Hippocampal formation (tissue), 2 donors: ENCODE results near the gene HAUS2.

Experiments
- DNase-seq, 2 donors: peaks; one replicate each; lab custom pipeline; 2025; lab: John Stamatoyannopoulos, UW

HAUS2 gene

DNA sequence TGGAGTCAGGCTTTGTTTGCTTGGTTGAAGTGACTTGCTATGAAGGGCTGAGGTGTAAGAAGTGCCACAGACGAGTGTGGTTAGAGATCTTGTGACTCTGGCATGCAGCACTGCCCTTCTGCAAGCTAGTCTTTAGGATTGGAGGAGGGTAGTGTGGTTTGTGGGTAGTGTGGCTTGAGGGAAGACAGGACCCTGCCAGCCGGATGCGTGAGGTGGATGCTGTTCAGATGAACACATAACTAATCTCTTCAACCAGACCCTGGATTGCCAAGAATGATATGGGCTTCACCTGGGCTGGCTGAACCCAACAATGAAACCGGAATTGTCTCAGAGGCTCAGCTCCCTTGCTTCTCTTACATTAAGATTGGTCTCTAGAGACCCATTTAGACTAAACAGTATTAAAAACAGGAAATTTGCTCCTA is 59.5 kb downstream of the HAUS2 start:
- DNase-seq = no peak

DNA sequence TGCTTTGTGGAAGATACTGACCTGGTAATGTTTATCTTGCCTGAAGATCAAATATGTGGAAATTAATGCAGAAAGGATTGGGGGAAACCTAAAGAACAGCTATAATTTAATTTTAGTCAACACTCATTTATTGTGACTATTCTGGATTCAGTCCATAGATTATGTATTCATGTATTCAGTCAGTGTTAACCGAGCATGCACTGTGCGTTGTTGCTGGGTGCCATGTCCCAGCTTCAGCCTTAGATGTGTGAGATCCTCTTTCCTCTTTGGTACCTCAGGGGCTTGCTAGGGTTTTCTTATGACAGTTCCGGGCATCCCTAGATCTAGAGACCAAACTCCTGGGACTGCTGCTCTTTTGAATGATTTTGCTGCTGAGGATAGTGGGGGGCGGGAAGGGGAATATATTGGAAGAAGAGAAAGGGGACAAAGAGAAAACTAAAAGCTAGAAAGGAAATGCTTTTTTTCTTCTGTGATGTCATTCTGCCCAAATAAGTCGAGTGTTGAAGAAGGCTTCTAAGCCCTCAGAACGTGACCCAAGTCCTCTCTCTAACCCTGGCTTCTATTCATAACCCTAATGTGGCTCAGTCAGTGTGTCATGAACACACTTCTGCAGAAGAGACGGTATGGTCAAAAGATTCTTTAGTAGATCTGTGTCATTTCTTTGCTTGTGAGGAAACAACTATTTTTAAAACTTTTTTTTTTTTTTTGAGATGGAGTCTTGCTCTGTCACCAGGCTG is 60.3 kb downstream of the HAUS2 start:
- DNase-seq = no peak

- no peak for DNase-seq
Measured at GRCh38 chr15:42611532-42611931, 62.9 kb downstream of the HAUS2 start.

GRCh38 chr15:42612367-42612912 is 63.8 kb downstream of the HAUS2 start:
- DNase-seq = no peak

- no peak for DNase-seq
Measured at GRCh38 chr15:42616107-42616506, 67.5 kb downstream of the HAUS2 start.
